IPS DF 4.7 (cell line): ENCODE measurements around the gene GLO1.
"Not testable (repeated sequence)": the region's sequence is repeated elsewhere in the genome, so short reads cannot be mapped to it uniquely, and the experiment has no call there.

Source experiments
- DNase-seq: peaks from one replicate; pipeline ENCODE4 v3.0.0-alpha.2; 2013; ENCODE audit warnings: low spot score; ENCODE audit errors: extremely low read depth

GLO1 gene

DNA sequence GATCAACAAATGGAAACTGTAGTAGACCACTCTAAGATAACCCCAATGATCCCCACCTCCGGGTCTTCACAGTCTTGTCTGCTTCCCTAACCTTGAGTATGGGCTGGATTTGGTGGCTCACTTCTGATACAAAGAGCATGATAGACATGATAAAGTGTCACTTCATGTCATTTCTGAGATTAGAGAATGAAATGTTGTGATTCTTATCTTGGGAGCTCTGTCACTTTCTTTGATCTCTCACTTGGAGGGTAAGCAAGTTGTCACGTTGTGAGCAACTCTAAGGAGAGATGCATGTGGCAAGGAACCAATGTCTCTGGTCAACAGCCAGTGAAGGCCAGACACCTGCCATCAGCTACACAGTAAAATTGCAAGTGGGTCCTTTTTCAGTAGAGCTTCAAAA, 3.0 kb upstream of the GLO1 start:
- no peak for DNase-seq

DNA sequence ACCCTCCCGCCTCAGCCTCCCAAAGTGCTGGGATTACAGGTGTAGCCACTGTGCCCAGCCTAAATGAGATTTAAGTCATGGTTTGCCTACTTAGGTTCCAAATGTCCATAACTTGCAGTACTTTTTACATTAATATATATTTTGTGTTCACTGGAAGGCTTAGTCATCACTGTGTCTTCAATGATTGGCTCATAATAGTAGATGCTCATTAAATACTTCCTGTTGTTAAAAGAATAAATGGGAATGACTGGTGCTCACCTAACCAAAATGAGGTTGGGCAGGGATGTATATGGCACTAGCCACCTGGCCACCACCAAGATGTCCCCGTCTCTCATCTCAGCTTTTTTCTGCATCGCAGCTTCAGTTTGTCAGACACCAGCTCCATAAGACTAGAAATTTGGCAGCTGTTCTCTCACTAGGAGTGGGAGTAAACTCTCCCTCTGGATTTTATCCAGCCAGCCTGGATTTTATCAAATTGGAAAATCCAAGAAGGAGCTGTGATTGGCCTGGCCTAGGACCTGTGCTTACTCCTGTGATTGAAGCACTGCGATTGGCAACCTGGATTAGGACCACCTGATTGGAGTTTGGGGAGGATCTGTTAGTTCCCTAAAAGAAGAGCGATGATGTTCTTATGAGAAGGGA, 1.1 kb upstream of the GLO1 start:
- no peak for DNase-seq

DNA sequence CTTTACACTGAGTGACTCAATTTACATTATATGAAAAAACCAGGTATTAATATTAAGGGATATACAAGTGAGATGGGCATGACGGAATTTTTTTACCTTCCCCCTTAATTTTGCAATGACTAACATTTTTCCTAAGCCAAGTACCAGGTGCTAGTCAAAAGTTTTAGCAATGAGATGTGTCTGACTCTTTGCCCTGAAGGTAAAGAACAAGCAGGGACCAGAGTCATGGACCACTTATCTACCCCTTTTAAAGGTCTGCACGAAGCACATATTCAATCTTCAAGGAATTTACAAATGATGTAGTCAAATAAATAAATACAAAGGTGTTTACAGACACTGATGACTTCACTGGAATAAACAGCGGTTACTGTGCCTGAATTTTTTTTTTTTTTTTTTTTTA, 1.4 kb downstream of the GLO1 start:
- no peak for DNase-seq

DNA sequence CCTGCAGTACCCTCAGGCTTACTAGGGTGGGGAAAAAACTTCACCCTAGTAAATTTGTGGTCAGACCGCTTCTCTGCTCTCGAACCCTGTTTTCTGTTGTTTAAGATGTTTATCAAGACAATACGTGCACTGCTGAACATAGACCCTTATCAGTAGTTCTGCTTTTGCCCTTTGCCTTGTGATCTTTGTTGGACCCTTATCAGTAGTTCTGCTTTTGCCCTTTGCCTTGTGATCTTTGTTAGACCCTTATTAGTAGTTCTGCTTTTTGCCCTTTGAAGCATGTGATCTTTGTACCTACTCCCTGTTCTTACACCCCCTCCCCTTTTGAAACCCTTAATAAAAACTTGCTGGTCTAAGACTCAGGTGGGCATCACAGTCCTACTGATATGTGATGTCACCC, 3.2 kb downstream of the GLO1 start:
- DNase-seq, result not testable (repeated sequence)

DNA sequence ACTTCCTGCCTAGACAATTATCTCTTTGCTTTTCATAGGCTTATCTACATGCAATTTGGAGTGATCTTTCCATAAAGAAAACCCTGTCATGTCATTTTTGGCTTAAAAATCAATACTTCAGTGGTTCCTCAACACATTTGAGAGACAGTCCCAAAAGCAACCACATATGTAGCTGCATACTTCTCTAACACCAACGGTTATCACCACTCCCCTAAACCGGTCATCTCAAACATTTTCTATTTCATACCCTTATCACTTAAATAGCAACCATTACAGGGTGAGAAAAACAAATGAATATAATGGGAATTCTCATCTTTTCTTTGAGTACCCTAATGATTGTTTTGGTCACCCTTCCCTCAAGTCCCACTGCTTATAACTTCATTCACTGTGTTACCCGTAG, 5.1 kb downstream of the GLO1 start:
- DNase-seq, result no peak

DNA sequence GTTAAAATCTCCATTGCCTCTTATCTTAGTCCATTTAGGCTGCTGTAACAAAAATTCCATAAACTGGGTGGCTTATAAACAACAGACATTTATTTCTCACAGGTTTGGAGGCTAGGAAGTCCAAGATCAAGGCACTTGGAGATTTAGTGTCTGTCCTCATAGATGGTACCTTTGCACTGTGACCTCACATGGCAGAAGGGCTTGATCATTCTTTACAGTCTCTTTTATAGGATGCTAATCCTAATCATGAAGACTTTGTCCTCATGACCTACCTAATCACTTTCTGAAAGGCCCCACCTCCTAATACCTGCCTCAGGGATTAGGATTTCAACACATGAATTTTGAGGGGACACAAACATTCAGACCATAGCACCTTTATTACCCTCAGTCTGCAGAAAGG, 6.6 kb downstream of the GLO1 start:
- no peak for DNase-seq

DNA sequence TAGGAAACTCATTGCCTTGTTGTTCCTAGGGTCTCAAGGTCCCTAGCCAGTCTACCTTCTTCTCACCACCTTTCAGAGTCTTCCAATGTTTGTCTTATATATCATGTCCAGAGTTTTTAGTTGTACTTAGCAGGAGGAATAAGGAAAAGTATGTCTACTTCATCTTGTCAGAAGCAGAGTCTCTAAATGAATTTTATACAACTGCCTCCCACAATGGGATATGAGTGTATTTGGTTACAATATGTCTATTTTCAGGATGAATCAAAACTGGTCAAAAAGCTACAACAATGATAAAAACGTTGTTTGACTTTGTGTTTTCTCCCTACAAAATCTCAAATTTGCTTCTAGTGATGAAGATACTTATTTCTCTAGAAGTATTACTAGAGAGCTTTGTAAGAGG, 7.0 kb downstream of the GLO1 start:
- no peak for DNase-seq

DNA sequence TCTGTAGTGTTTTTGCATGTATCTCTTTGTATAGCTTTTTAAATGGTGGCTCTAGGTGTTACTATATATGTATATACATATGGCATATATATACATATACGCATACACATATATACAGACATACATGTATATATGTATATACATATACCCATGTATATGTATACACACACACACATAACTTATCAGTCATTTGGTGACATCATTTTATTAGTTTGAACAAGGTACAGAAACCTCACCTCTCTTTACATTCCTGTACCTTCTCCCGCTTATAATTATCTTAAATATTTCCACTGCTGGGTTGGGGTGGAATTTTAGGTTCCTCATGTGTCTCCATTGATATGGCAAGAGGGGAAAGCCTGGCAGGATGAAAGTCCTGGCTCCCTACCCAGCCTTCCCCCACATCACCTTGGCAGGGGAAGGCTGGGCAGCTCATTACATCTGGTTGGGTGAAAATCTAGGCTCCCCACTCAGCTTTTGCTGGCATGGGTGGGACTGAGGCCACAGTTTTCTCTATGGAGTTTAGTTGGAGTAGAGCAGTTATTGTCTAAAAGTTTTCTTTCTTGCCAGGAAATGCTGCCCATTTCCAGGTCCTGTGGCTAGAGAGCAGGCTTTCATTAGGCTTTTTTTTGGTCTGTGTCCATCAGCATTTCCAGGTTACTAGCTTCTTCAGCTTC, 7.6 kb downstream of the GLO1 start:
- DNase-seq, result no peak

DNA sequence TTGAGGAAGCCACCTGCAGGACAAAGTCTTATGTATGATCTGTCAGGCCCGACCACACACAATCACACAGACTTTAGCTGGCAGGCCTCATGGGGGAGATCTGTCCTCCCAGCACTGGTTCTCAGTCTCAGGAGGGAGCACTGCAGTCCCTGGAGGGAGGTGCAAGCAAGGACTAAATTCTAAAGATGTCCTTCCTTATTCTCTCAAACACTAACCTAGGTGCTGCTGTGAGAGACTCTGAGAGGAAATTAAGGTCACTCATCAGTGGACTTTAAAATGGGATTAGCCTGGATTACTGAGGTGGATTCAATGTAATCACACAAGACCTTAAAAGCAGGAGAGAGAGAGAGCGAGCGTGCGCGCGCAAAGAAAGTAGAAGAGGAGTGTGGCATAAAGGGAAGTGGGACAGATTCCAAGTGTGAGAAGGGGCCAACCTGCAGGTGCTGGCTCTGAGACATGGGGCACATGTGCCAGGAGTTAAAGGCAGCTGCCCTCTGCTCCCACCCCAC, 14.3 kb downstream of the GLO1 start:
- DNase-seq, result no peak

DNA sequence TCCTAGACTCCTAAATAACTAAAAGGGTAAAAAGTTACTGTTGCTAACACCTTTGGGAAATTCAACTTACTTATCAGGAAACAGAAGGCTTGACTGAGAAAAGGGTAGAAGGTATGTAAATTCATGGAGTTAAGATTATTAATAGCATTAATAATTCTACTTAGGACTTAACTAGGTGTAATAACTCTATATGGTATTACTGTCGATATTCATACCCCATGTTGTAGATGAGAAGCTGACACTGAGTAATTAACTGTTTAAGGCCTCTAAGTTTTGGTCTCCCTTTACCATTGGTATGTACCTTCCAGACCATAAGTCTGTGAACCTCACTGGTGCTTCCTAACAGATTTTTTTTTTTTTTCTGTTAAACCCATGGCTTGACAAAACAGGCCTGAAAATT, 15.4 kb downstream of the GLO1 start:
- no peak for DNase-seq

DNA sequence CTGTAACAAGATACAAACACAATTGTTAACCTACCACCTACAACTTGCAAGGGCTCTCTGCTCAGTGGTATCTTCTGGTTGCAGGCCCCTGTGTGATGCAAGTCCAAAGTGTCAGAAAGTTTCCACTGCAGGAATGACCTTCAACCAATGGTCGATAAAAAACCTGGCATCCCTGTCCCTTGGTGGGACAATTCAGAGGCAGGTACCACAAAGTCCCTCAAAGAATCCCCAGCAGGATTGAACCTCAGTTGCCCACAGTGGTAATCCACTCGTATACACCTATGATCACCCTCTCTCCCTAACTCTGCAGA, 15.9 kb downstream of the GLO1 start:
- no peak for DNase-seq

DNA sequence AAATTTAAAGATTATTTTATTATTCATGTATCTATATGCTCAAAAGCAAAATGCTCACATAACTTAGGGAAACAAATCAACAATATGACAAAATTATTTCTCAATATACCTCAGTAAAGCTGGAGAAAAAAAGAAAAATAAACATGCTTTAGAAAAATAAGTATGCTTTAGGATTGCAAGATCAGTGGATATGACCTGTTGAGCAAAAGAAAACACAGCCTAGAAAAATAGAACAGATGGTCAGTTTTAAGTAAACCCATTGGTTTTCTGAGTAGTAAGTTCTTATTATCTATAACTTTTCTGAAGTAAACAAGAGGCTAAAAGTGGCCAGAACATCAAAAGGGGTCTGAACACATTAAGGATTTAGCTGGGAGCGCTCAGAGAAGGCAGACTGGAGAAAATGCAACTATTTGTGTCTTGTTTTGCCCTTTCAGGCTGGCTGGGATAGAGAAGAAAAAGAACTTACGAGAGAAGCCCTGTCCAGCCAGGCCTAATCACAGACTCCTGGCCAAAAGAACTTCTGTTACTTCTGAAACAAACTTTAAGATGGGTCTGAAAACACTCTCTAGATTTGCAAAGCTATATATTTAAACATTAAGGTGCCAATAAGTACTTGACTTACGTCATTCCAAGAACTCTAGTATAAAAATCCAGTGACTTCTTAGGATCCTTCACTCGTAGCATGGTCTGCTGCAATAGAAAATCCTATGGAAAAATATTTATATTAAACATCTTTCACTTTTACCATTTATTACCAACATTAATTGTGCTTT, 16.5 kb downstream of the GLO1 start:
- DNase-seq, result no peak

DNA sequence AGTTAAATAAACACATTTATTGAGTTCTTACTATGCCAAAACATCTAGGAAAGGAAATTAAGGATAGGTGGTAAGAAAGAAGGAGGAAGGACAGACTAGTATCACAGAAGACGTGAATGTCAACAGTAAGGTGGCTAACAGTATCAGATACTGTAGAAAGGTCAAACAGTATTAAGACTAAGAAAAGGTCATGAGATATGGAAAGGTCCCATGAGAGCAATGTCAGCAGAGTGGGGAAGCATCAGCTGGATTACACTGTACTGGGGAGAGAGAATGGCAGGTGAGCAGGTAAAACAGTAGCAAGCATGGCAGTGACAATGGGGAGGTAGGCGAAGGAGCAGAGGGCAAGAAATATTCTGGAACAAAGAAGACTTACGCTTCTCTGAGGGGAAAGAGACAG, 18.0 kb downstream of the GLO1 start:
- no peak for DNase-seq

DNA sequence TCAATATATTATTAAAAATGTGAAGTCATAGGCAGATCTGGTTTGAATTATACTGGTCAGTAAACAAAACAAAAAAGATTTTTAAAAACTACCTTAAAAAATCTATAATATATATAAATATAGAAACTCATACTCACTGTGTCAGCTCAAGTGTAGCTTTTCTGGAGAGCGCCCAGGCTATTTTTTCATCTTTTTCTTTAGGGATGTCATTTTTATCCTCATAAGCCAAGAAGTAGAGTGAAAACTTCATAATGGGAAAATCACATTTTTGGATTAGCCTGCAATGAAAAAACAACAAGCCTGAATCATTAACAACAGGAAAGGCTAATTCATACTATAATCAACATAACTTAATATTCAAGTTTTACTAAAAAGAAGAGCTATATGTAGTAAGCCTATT, 18.7 kb downstream of the GLO1 start:
- DNase-seq, result no peak

DNA sequence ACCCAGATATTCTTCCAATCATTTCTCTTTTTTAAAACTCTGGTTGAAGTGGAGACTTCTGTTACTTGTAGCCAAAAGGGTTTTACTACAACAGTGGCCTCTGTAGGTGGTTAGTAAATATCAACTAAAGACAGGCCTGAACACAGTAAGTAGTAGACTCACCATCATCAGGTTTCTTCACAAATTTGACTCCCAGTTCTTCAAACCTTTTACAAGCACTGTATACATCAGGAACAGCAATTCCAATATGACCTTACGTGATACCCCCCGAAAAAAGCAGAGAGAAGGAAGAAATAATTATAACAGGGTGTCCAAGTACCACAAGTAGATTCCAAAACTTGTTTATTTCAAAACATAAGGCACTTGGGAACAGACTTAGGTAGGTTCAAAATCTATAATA, 21.1 kb downstream of the GLO1 start:
- no peak for DNase-seq

DNA sequence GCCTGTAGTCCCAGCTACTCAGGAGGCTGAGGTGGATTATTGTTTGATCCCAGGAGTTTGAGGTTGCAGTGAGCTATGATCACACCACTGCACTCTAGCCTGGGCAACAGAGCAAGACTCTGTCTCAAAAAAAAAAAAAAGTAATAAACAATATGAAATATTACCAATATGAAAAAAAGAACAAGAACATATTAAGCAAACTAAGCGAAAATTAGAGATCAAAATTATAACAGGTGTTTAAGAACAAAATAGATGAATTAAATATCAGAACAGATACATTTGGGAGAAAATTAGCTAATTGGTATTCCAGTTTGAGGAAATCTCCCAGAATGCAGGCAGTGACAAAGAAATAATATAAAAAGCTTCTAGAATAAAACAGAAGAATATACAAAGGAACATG, 23.3 kb downstream of the GLO1 start:
- DNase-seq, result no peak

DNA sequence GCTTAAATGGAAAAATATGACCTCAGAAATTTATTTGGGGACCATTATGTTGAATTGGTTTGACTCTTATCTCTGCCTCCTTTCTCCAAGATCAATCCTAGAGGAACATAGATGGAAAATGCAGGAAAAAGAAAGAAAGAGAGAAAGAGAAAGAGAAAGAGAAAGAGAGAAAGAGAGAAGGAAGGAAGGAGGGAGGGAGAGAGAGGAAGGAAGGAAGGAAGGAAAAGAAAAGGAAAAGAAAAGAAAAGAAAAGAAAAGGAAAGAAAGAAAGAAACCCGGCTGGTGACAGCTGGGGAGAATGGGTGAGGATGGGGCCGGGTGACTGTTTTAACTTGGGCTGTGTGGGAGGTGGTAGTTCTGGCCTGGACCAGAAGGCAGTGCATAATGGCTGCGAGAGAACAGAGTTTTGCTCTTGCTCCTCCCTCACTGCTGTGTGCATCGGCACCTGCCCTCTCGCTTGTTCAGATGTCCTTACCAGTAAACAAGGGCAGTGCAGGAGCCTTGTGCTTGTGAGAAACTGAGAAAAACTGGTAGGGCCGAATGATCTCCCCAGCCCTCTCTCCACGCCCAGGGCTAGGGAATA, 24.7 kb downstream of the GLO1 start:
- no peak for DNase-seq

DNA sequence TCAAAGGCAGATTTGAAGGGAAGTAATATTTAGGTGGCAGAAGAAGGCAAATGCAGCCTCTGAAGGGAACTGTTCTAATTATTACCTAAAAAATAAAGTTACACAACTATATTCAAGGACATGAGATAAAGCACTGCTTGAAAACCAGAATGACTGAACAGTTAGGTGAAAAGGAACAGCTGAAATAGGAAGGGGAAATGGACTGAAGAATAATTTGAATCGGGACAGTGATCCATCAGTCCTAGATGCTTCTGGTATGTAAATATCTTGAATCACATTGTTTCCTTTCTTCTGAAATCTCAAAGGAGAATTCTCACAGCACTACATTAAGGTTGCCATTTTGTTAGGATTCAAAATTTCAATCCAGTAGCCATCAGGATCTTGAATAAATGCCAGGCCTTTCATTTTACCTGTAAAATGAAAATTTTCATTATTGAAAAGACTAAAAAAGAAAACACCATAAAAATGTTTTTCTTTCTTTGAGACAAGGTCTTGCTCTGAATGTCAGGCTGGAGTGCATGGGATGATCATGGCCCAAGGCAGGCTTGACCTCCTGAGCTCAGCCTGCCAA, 25.9 kb downstream of the GLO1 start:
- DNase-seq, result no peak

DNA sequence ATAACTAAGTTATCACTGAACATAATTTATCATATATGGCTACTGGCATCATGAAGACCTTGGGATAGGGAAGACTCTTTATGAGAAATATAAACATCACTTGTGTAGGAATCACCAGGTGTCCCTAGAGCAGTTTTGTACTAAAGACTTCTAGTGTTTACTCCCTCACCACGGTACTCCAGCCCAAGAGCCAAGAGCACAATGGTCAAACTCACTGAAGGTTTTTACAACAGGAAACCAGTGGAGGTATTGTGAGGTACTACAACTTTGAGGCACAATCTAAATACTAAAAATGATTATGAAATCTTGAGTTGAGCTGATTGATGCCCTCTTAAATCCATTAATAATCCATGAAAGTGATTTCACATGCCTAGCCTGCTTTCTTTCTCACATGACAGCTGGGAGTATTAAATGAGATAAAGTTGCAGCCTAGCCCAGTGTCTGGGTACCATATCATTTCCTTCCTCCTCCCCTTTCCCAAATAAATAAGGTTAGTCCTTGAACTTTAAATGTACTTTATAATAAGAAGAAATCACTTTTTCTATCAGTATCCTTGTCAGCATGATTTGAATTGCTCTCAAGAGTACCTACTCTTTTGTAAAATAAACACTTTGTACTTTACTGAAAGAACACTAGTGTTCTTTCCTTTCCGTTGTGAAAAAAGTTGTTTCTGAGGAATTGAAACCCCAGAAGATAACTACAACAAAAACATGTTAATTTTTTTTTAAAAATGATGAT, 26.5 kb downstream of the GLO1 start:
- no peak for DNase-seq

DNA sequence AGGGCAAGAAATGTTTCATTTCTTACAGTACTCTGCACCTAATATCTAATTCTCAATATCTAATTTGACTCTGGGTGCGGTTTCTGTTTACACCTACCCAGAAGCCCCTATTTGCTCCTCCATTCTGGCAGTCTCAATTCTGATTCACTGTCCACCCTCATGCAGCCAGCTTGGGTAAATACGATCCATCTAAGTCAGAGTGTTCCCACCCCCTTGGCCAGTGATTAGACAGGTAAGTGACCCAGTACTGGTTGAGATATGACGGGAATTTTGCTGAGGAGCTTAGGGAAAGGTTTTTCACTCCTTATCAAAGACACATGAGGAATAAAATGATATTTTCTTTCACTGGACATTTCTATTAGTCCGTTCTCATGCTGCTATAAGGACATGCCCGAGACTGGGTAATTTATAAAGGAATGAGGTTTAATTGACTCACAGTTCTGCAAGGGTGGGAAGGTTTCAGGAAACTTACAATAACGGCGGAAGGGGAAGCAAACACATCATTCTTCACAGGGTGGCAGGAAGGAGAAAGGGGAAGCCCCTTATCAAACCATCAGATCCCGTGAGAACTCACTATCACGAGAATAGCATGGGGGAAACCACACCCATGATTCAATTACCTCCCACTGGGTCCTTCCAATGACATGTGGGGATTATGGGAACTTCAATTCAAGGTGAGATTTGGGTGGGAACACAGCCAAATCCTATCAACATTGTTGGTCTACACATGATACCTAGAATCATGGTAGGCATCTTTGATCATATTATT, 29.4 kb downstream of the GLO1 start:
- DNase-seq, result no peak
